NCI-H2107 treated with DMSO at 0.1 percent for 48 hours (cell line): ENCODE results near the gene ADM2.

ENCODE experiments used
- DNase-seq: peaks from one replicate; lab custom pipeline; 2025; ENCODE audit not compliant: unreplicated experiment; lab: John Stamatoyannopoulos, UW

ADM2 gene

DNA sequence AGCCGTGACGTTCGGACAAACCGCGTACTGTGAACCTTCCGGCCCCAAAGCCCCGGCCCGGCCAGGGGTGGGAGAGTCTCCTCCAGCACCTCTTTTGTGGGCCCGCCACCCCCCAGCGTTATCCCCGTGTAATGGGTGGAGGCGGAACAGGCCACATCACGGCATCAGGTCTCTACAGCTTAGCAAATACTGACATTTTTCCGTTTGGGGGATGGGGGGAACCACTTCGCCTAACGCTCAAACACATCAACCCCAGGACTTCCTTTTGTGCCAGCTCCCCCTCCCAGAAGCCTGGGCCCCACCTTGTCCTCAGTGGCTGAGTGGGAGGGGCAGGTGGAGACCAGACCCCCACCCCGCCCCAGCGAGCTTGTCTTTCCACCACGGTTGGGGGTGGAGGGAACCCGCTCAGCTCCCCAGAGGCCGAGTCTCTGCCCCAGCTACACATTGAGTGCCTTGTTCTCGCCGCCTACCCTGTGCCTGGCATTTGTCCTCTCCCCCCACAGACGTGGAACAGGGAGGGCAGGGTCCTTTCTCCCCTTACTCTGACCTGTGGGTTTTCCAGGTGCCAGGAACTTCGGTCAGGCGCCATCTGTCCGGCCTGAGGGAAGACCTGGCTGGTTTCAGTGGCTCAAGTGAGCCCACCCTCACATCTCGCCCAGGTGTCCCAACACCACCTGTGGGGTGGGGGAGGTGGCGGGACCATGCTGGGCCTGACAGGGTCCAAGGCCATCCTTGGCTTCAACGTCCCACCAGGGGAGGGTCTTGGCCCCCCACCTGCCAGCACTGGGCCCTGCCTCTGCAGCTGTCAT lies 36.1 kb upstream of the ADM2 start:
- DNase-seq = no peak

GRCh38 chr22:50445880-50446707 lies 35.2 kb upstream of the ADM2 start:
- no peak for DNase-seq

GRCh38 chr22:50446708-50447575 lies 34.4 kb upstream of the ADM2 start:
- no peak for DNase-seq

GRCh38 chr22:50447576-50448551 lies 33.5 kb upstream of the ADM2 start:
- DNase-seq = no peak

GRCh38 chr22:50452649-50453048 lies 28.7 kb upstream of the ADM2 start:
- no peak for DNase-seq

- DNase-seq = no peak
These were observed 26.7 kb upstream of the ADM2 start for GRCh38 chr22:50454556-50455075.

DNA sequence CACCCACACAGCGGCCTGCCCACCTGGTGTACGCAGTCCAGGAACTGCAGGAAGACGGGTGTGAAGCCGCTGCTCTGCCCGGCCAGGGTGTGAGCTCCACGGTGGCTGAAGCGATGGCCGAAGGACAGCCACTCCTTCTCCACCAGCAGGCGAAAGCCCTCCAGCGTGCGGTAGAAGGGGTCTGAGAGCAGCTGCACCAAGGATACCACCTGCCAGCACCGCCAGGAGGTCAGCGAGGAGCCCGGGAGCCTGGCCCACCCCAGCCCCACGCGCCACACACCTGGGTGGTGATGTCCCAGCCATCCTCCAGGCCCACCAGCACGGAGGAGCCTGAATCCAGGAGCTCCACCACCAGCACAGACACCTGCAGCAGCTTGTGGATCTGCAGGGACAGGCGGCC lies 26.1 kb upstream of the ADM2 start:
- no peak for DNase-seq

GRCh38 chr22:50456026-50456425 lies 25.3 kb upstream of the ADM2 start:
- DNase-seq = no peak

DNA sequence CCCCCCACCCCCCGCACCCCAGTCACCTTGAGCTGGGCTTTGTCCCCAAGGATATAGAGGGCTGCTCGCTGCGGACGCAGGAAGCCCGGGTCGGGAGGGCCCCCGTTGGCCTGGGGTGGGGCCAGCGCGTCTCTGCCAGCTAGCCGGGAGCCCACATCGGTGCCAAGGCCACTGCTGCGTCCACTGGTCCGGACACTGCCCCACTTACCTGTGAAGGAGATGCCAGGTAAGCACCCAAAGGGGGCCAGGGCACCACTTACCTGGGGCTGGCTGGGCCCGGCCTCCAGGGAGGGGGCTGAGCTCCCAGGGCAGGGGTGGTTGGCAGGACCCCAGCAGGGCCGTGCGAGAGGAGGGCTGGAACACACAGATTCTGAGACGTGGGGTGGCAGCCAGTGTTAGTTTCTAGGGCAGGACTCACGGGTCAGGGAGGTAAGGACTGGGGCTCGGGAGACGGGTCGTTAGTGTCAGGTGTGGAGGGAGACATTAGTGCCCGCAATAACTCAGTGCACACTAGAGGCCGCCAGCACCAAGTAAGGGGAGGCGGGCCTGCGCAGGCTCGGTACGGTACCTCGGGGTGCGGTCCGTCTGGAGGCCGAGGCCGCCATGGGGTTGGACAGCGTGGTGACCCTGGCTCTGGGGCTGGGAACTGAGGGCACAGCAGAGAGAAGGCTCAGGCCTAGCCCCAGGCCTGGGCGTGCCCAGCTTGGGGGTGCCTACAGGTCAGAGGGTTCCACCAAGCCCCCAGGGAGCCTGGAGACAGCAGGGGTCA lies 24.7 kb upstream of the ADM2 start:
- no peak for DNase-seq

DNA sequence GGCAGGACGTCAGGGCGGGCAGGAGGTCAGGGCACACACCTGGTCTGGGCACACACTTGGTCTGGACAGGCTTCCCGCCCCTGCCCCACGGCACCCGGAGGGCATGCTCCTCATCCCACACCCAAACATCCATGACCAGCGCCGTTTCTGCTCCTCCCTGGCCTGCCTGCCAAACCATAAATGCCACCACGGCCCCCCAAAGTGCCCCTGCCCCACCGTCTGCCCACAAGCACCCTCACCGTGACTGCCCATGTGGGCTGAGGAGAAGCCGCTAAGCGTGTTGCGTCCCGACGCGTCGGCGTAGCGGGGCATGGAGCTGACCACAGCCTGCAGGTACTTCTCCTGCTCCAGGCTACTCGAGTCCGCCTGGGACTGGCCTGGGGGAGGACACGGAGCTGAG lies 22.3 kb upstream of the ADM2 start:
- DNase-seq = no peak

DNA sequence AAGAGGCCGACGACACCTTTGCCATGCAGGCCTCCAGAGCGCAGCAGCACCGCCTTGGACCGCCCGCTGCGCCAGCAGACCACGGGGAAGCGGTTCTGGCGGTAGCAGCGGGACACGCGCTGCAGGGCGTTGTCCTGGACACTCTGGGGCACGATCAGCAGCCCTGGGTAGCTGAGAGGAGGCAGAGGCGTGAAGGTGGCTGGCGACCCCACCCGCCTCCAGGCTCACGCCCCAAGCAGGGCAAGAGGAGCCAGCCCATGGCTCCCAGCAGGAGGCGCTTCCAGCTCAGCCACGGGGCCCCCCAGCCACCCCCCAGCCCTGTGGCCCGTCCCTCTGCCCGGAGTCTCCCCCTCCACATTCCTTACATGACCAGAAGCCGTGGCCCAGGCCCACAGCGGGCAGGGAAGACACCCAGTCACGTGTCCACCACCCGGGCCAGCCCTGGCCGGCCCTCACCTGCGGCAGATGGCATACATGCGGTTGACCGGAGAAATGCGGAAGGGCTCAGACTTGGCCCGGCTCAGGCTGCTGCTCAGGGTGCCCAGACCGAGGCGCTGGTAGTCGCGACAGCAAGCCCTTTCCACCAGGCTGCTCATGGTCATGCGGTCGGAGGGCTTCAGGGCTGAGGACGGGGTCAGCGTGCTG lies 21.7 kb upstream of the ADM2 start:
- no peak for DNase-seq

DNA sequence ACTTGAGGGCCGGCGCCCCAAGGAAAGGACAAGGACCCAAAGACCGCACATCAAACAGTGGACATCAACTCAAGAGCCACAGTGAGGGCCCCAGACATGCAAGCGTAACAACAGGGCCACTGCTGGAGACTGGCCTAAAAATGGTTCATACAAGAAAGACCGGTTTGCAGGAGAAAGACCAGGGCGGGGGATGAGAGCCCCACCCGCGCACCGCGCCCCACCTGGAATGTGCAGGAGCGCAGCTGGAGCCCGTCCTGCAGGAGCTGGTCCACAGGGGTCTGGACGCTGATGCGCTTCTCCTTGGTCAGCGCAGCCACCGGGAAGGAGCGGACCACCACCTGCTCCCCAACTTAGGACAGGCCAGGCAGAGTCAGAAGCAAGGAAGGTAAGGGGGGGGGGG lies 20.4 kb upstream of the ADM2 start:
- DNase-seq = no peak

DNA sequence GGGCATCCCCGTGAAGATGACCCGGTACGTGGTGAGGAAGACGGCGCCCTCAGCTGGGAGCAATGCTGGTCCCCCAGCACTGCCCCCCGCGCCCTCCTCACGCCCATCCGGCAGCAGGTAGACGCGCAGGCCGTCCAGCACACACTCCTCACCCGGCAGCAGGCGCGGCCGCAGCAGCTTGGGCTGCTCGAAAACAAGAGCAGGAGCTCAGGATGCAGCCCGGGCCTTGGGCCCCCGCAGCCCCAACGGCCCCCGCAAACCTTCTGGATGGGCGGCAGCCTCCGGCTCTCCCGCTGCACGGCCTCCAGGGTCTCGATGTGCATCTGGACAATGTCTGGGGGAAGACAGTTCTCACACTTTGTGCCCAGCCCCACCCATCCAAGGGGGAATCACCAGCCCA lies 19.8 kb upstream of the ADM2 start:
- DNase-seq = no peak

DNA sequence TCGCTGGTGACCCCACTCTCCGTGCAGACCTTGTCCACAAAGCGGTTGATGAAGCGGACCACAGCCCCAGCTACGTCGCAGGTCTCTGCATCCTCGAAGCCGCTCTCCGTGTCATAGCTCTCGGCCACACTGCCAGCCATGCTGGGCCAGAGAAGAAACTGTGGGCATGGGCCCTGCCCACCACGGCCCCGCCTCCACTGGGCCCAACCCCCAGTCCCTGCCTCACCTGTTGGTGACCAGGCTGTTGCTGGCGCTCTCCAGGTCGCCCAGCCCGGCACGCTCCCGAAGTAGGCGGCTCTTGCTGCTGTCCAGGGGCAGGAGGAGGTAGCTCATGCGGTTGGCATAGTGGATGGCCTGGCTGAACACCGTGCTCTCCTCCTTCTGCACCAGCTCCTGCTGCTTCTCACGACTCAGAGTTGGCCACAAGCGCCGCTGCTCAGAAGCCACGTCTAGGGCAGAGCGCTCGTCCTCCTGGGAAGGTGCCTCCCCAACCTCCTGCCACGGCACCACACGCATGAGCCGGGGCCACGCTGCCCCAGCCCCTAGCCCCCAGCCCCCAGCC lies 19.3 kb upstream of the ADM2 start:
- no peak for DNase-seq

DNA sequence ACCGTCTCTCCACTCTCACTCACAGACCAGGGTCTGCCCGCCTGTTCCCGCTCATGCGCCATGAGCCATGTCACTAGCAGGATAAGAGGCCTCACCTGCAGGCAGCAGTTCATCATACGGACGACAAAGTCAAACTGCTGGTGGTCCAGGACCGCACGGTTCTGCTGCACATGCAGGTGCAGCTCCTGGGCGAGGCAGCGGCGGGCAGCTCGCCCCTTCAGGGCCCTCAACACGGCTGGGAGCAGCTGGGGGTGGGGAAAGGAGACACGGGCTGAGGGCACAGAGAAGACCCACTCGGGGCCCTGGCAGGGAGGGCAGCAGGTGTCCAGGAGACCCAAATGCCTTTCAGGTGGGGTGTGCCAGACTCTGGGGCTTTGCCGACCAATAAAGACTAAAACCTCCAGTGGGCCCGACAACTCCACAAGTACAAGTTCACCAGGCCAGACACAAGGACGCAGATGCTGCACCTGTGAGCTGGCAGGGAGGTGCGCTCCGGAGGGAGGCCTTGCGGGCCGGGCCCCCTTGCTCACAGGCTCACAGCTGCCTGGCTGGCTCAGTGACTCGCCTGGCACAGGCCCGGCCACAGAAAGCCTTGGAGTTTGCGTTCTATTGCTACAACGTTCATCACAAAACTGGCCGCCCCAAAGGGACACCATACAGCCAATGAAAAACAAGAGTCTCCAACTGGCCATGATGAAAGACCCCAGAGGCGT lies 18.0 kb upstream of the ADM2 start:
- no peak for DNase-seq

- no peak for DNase-seq
These were observed 16.9 kb upstream of the ADM2 start for GRCh38 chr22:50464451-50464850.

DNA sequence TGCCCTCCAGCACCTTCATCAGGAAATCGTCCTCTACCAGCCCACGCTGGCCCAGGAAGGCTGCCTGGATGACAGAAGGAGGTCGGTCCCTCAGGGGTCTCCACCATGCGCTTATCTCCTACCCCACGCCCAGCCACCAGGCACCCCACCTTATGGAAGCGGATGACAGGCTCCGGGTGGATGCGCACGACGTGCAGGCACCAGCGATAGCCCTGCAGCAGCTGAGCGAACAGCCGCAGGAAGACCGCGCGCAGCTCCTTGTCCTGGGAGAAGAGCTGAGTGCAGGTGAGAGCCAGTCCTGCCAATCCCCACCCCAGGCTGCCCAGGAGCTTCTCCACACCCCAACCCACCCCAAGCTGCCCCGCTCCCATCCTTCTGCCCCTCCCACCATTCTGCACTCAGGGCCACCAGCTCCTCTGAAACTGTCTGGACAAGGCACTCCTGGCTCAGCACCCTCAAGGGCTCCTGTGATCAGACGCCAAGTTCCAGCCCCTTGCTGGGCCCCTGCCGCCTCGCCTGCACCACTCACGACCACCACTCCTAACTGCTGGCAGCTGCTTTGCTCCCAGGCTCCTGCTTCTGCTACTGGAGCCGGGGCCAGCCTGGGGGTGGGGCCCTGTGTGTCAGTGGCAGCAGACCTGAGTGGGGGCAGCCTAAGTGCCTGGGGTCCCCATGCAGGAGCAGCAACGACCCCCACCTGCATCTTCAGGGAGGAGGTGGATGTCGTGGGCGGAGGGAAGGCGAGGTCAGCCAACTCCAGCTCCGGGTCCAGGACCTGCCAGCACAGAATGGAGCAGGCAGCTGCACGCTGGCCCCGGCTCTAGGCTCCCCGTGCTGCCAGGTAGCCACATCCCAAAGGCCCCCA lies 16.0 kb upstream of the ADM2 start:
- no peak for DNase-seq
